MM.1S (cell line): ENCODE data around the gene PRICKLE1.

ENCODE experiments used
- EZH2 ChIP-seq: fragments of 300-600 bp; sonication (generic); optimal IDR thresholded peaks from 2 replicates; pipeline ENCODE3; 2017; ENCODE audit warnings: low read depth, mild to moderate bottlenecking, antibody characterized with exemption, low read length, mixed read lengths
- EZH2phosphoT487 ChIP-seq: fragments of 300-600 bp; sonication (generic); IDR thresholded peaks from 2 replicates; pipeline ENCODE4 v1.6.1; 2018; ENCODE audit warnings: antibody characterized with exemption, low read length
- TF ChIP-seq, protein P1 (sequence below): fragments of 300-600 bp; sonication (generic); IDR thresholded peaks from 2 replicates; pipeline ENCODE4 v1.5.1; 2016; ENCODE audit warnings: antibody characterized with exemption, low read length, mixed read lengths

DNA sequence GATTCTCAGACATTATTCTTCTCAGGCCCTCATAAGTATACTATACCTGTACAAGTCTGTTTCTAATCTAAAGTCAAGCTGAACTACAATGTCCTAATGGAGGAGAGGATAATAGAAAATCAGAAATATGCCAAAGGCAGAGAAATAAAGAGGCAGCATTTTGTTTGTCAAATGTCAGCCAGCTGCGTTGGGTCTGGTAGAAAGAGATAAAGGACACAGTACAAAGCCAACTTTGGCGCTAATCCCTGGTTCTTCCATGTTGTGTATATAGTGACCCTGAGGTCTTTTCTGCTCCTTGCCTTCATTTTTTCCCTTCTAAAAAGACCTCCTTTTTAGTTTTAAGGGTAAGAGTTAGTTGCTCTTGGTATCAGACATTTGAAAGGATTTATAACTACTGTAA lies 103.1 kb downstream of the PRICKLE1 start:
- TF ChIP-seq, protein P1, sequence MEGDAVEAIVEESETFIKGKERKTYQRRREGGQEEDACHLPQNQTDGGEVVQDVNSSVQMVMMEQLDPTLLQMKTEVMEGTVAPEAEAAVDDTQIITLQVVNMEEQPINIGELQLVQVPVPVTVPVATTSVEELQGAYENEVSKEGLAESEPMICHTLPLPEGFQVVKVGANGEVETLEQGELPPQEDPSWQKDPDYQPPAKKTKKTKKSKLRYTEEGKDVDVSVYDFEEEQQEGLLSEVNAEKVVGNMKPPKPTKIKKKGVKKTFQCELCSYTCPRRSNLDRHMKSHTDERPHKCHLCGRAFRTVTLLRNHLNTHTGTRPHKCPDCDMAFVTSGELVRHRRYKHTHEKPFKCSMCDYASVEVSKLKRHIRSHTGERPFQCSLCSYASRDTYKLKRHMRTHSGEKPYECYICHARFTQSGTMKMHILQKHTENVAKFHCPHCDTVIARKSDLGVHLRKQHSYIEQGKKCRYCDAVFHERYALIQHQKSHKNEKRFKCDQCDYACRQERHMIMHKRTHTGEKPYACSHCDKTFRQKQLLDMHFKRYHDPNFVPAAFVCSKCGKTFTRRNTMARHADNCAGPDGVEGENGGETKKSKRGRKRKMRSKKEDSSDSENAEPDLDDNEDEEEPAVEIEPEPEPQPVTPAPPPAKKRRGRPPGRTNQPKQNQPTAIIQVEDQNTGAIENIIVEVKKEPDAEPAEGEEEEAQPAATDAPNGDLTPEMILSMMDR: no peak
- TF ChIP-seq EZH2phosphoT487 (no peak), EZH2 (no peak)
